Upper lobe of left lung (tissue), 4 donors: ENCODE results near the gene ARHGEF4.

Experiments
- CTCF ChIP-seq, 6 experiments: fragments of 450-650 bp in 4 of 6; fragments of 200-600 bp in 2 of 6; sonication (generic) in 2 of 6; IDR thresholded peaks; one replicate each; pipeline ENCODE4 v1.5.1; 2016 to 2019; ENCODE audit warnings: antibody characterized with exemption in 6 of 6
- POLR2A ChIP-seq, 4 donors: fragments of 450-650 bp; IDR thresholded peaks; one replicate each; pipeline ENCODE4 v1.5.1; 2016 to 2017; ENCODE audit warnings: antibody characterized with exemption in 4 of 4, mild to moderate bottlenecking in 2 of 4

GRCh38 chr2:130997198-130997597 is 160.5 kb downstream of the ARHGEF4 start:
- no peak for TF ChIP-seq CTCF (IDR thresholded peaks at IDR 0.05)
- TF ChIP-seq POLR2A (IDR thresholded peaks at IDR 0.05): no peak
